Measurements from ENCODE around the gene SRGAP3.

SRGAP3 gene

DNA sequence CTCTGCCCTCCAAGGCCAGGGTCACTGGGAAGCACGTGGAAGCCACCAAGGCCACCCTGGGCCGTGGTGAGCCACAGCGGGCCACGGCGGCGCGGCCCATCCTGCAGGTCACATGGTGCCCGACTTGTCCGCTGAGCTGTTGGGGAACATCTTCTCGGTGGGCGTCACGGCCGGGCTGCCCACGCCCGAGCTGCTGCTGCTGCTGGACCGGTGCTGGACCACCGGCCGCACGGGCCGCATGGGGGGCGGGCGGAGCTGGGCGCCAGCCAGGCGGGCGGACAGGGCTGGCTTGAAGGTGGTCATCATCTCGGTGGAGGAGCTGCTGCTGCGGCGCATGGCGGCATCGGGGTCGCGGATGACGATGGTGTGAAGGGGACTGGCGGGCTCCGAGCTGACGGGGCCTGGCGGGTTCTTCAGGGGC lies 264.0 kb downstream of the SRGAP3 start:
- ChIA-PET POLR2A (no interaction called here), CTCF (interaction anchor here (1.8 to 4.1 kb wide), 4 partner anchors 10 to 29 kb away, joined by 4 to 28 read pairs (median 12); no protein-coding TSS in a partner anchor)
- no peak overlapping the region for H3K27ac ChIP-seq (ENCODE audit: extremely low read depth, low read depth, low read length)
- H3K9me3 ChIP-seq (ENCODE audit: control insufficient read depth, insufficient read depth, low read depth, low read length), result no peaks in the 10 kb centered on the region
- no peak for TF ChIP-seq ZNF248 (tag by site-specific recombination; IDR thresholded peaks at IDR 0.05)
- TF ChIP-seq SCRT1 (tag by site-specific recombination; IDR thresholded peaks at IDR 0.05; ENCODE audit: borderline replicate concordance), result no peak
- no peak for TF ChIP-seq WT1 (tag by site-specific recombination; IDR thresholded peaks at IDR 0.05)
- no peak for TF ChIP-seq ZNF354C (tag by site-specific recombination; IDR thresholded peaks at IDR 0.05; ENCODE audit: borderline replicate concordance, low read depth)
- TF ChIP-seq ZBTB10 (tag by site-specific recombination; IDR thresholded peaks at IDR 0.05), result no peak
- no peak for TF ChIP-seq ZNF707 (tag by site-specific recombination; IDR thresholded peaks at IDR 0.05)
- no peak for TF ChIP-seq ZNF169 (tag by site-specific recombination; IDR thresholded peaks at IDR 0.05)
- no peak for TF ChIP-seq TRIM28 (IDR thresholded peaks at IDR 0.05; ENCODE audit: borderline replicate concordance, low read length)
- TF ChIP-seq, protein P1, sequence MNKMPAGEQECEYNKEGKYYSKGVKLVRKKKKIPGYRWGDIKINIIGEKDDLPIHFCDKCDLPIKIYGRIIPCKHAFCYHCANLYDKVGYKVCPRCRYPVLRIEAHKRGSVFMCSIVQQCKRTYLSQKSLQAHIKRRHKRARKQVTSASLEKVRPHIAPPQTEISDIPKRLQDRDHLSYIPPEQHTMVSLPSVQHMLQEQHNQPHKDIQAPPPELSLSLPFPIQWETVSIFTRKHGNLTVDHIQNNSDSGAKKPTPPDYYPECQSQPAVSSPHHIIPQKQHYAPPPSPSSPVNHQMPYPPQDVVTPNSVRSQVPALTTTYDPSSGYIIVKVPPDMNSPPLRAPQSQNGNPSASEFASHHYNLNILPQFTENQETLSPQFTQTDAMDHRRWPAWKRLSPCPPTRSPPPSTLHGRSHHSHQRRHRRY (tag by site-specific recombination; IDR thresholded peaks at IDR 0.05), result no peak
- TF ChIP-seq, protein P2, sequence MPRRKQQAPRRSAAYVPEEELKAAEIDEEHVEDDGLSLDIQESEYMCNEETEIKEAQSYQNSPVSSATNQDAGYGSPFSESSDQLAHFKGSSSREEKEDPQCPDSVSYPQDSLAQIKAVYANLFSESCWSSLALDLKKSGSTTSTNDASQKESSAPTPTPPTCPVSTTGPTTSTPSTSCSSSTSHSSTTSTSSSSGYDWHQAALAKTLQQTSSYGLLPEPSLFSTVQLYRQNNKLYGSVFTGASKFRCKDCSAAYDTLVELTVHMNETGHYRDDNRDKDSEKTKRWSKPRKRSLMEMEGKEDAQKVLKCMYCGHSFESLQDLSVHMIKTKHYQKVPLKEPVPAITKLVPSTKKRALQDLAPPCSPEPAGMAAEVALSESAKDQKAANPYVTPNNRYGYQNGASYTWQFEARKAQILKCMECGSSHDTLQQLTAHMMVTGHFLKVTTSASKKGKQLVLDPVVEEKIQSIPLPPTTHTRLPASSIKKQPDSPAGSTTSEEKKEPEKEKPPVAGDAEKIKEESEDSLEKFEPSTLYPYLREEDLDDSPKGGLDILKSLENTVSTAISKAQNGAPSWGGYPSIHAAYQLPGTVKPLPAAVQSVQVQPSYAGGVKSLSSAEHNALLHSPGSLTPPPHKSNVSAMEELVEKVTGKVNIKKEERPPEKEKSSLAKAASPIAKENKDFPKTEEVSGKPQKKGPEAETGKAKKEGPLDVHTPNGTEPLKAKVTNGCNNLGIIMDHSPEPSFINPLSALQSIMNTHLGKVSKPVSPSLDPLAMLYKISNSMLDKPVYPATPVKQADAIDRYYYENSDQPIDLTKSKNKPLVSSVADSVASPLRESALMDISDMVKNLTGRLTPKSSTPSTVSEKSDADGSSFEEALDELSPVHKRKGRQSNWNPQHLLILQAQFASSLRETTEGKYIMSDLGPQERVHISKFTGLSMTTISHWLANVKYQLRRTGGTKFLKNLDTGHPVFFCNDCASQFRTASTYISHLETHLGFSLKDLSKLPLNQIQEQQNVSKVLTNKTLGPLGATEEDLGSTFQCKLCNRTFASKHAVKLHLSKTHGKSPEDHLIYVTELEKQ (tag by site-specific recombination; IDR thresholded peaks at IDR 0.05; ENCODE audit: borderline replicate concordance), result no peak
- TF ChIP-seq ZNF266 (tag by site-specific recombination; IDR thresholded peaks at IDR 0.05; ENCODE audit: low read depth), result no peak
- TF ChIP-seq, protein P3, sequence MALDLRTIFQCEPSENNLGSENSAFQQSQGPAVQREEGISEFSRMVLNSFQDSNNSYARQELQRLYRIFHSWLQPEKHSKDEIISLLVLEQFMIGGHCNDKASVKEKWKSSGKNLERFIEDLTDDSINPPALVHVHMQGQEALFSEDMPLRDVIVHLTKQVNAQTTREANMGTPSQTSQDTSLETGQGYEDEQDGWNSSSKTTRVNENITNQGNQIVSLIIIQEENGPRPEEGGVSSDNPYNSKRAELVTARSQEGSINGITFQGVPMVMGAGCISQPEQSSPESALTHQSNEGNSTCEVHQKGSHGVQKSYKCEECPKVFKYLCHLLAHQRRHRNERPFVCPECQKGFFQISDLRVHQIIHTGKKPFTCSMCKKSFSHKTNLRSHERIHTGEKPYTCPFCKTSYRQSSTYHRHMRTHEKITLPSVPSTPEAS (tag by site-specific recombination; IDR thresholded peaks at IDR 0.05), result no peak
- no peak for TF ChIP-seq ZNF394 (tag by site-specific recombination; IDR thresholded peaks at IDR 0.05; ENCODE audit: borderline replicate concordance)
- no peak for TF ChIP-seq SP3 (tag by site-specific recombination; IDR thresholded peaks at IDR 0.05)
- no peak for TF ChIP-seq ZNF777 (tag by site-specific recombination; IDR thresholded peaks at IDR 0.05; ENCODE audit: borderline replicate concordance)
- no peak for TF ChIP-seq ZNF324 (tag by site-specific recombination; IDR thresholded peaks at IDR 0.05)
- TF ChIP-seq, protein P4, sequence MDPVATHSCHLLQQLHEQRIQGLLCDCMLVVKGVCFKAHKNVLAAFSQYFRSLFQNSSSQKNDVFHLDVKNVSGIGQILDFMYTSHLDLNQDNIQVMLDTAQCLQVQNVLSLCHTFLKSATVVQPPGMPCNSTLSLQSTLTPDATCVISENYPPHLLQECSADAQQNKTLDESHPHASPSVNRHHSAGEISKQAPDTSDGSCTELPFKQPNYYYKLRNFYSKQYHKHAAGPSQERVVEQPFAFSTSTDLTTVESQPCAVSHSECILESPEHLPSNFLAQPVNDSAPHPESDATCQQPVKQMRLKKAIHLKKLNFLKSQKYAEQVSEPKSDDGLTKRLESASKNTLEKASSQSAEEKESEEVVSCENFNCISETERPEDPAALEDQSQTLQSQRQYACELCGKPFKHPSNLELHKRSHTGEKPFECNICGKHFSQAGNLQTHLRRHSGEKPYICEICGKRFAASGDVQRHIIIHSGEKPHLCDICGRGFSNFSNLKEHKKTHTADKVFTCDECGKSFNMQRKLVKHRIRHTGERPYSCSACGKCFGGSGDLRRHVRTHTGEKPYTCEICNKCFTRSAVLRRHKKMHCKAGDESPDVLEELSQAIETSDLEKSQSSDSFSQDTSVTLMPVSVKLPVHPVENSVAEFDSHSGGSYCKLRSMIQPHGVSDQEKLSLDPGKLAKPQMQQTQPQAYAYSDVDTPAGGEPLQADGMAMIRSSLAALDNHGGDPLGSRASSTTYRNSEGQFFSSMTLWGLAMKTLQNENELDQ (tag by site-specific recombination; IDR thresholded peaks at IDR 0.05; ENCODE audit: low read depth), result no peak
- no peak for TF ChIP-seq ZEB2 (tag by site-specific recombination; IDR thresholded peaks at IDR 0.05)
- no peak for TF ChIP-seq ZFP3 (tag by site-specific recombination; IDR thresholded peaks at IDR 0.05; ENCODE audit: low read depth)
- H3K36me3 ChIP-seq (ENCODE audit: control insufficient read depth in 2 of 2, insufficient read depth in 1 of 2, low read length in 2 of 2), result no peaks in the 10 kb centered on the region
- no peaks in the 10 kb centered on the region for H3K4me1 ChIP-seq (ENCODE audit: control insufficient read depth, insufficient read depth, low read length)
- H3K4me3 ChIP-seq (ENCODE audit: low read depth, low read length), result no peak overlapping the region
